ENCODE results near the gene UNC5C. TPM values are rescaled to one million over a fixed set of nuclear protein-coding genes. Genes with fewer than 3 reads are reported as not detected.

The UNC5C gene
- total RNA-seq, 4 donors from 2014 or later = 4.6 to 8.1 (median 6.0) TPM

- no peak for TF ChIP-seq CTCF (IDR thresholded peaks at IDR 0.05)
- no peak for DNase-seq (ENCODE audit: low spot score)
- ATAC-seq (ENCODE audit: low FRiP score) = no peak
These were observed 131.2 kb downstream of the UNC5C start for GRCh38 chr4:95417531-95417930.

GRCh38 chr4:95415346-95415771, 133.4 kb downstream of the UNC5C start:
- ATAC-seq (ENCODE audit: low FRiP score) (no peak), DNase-seq (ENCODE audit: low spot score) (no peak)
- no peak for TF ChIP-seq CTCF (IDR thresholded peaks at IDR 0.05)

GRCh38 chr4:95411371-95412088, 137.2 kb downstream of the UNC5C start:
- ATAC-seq (ENCODE audit: low FRiP score) = no peak
- TF ChIP-seq CTCF (IDR thresholded peaks at IDR 0.05) = no peak
- no peak for DNase-seq (ENCODE audit: low spot score)

GRCh38 chr4:95410387-95410977, 138.3 kb downstream of the UNC5C start:
- ATAC-seq (ENCODE audit: low FRiP score) (no peak), DNase-seq (ENCODE audit: low spot score) (no peak)

GRCh38 chr4:95409750-95410149, 139.0 kb downstream of the UNC5C start:
- TF ChIP-seq CTCF (IDR thresholded peaks at IDR 0.05) = no peak
- DNase-seq (ENCODE audit: low spot score) (no peak), ATAC-seq (ENCODE audit: low FRiP score) (no peak)

More at GRCh38 chr4:95410387-95410977, 138.3 kb downstream of the UNC5C start:
- TF ChIP-seq CTCF (IDR thresholded peaks at IDR 0.05) = no peak

GRCh38 chr4:95409127-95409526, 139.6 kb downstream of the UNC5C start:
- ATAC-seq (ENCODE audit: low FRiP score) = no peak
- TF ChIP-seq CTCF (IDR thresholded peaks at IDR 0.05) = no peak
- no peak for DNase-seq (ENCODE audit: low spot score)

GRCh38 chr4:95402299-95402698, 146.5 kb downstream of the UNC5C start:
- no peak for DNase-seq (ENCODE audit: low spot score)
- no peak for TF ChIP-seq CTCF (IDR thresholded peaks at IDR 0.05)
- no peak for ATAC-seq (ENCODE audit: low FRiP score)

All from omental fat pad (tissue), 4 donors.